Muscle layer of colon (tissue), 2 donors: ENCODE data around the gene SCN1B.

Experiments
- H3K27ac ChIP-seq: one replicate; pipeline ENCODE4 v1.7.0; 2013; ENCODE audit warnings: low read depth, mild to moderate bottlenecking, low read length, moderate library complexity
- H3K27me3 ChIP-seq, 2 donors: one replicate each; pipeline ENCODE4 v1.7.0; 2013; ENCODE audit warnings: low read length in 2 of 2, mild to moderate bottlenecking in 2 of 2; ENCODE audit not compliant: insufficient read depth in 2 of 2, control insufficient read depth in 1 of 2
- H3K36me3 ChIP-seq: one replicate; pipeline ENCODE4 v1.7.0; 2013; ENCODE audit warnings: mild to moderate bottlenecking, low read length; ENCODE audit not compliant: insufficient read depth
- H3K4me1 ChIP-seq: one replicate; pipeline ENCODE4 v1.7.0; 2013; ENCODE audit warnings: mild to moderate bottlenecking, low read length; ENCODE audit not compliant: insufficient read depth
- H3K4me3 ChIP-seq, 2 donors: one replicate each; pipeline ENCODE4 v1.7.0; 2013; ENCODE audit warnings: low read length in 2 of 2, low read depth in 1 of 2, mild to moderate bottlenecking in 1 of 2, moderate library complexity in 1 of 2
- H3K9ac ChIP-seq: one replicate; pipeline ENCODE4 v1.7.0; 2013; ENCODE audit warnings: low read length
- H3K9me3 ChIP-seq: one replicate; pipeline ENCODE4 v1.7.0; 2013; ENCODE audit warnings: mild to moderate bottlenecking, low read length
- donor health status: abdominal sarcoma.
- donor health status: Adenocarcinoma of cecum.

SCN1B gene

DNA sequence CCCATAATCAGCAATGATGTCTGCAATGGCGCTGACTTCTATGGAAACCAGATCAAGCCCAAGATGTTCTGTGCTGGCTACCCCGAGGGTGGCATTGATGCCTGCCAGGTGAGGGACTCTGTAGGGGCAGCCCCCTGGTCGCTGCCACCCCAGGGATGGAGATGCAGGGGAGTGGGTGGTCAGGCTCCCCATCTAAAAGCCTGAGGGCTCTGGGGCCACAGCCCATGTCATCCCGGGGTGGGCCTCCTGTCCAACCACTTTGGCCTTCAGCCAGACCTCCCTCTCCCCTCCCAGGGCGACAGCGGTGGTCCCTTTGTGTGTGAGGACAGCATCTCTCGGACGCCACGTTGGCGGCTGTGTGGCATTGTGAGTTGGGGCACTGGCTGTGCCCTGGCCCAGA, 35.3 kb downstream of the SCN1B start:
- Histone ChIP-seq H3K4me3 (no peak overlapping the region), H3K27ac (no peak overlapping the region), H3K9me3 (peaks cover 3% of the 10 kb centered on the region)

DNA sequence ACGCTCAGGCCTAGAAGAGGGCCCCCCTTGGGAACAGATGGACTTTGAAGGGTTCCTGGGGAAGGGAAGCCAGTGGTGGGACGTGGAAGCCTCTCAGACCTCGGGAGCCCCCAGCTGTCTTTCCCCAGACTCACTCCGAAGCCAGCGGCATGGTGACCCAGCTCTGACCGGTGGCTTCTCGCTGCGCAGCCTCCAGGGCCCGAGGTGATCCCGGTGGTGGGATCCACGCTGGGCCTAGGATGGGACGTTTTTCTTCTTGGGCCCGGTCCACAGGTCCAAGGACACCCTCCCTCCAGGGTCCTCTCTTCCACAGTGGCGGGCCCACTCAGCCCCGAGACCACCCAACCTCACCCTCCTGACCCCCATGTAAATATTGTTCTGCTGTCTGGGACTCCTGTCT, 35.9 kb downstream of the SCN1B start:
- Histone ChIP-seq H3K9me3 (peaks cover 4% of the 10 kb centered on the region), H3K4me3 (no peak overlapping the region), H3K36me3 (no peaks in the 10 kb centered on the region), H3K9ac (no peak overlapping the region), H3K4me1 (no peaks in the 10 kb centered on the region), H3K27ac (no peak overlapping the region), H3K27me3 (no peaks in the 10 kb centered on the region)

More for the DNA sequence above, 35.3 kb downstream of the SCN1B start:
- Histone ChIP-seq H3K4me1 (no peaks in the 10 kb centered on the region), H3K36me3 (no peaks in the 10 kb centered on the region), H3K9ac (no peak overlapping the region), H3K27me3 (no peaks in the 10 kb centered on the region)

DNA sequence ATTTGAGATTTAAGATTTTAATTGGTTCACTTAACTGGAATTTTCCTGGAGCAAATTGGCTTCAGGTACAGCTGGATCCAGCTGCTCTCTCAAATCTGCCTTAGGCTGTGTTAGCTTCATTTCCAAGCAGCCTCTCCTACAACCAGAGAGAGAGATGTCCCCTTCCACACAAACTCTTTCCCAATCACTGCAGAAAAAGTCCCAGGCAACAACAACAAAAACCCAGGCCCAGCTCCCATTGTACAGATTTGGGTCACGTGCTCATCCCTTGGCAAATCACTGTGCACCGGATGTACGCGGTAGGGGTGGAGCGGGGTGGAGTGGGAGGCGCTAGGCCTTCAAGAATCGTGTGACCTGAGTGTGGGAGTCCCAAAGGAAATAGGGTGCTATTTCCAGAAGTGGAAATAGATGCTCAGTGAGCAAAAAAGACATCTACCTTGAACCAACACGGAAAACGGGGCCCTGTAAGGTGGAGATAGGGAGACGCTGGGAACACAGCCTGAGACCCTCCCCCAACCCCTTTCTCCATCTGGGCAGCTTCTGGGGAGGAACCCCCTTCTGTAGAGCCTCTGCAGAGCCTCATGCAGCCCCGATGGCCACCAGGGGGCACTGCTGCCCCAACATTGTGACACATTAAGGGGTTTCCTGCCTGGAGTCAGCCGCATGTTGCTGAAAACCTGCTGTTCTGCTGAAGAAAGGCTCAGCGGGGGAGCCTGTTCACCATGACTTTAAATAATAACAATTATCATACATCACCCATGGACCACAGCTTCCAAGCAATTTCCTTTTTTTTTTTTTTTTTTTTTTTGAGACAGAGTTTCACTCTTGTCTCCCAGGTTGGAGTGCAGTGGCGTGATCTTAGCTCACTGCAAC, 36.7 kb downstream of the SCN1B start:
- Histone ChIP-seq H3K36me3 (no peaks in the 10 kb centered on the region), H3K9me3 (peaks cover 4% of the 10 kb centered on the region), H3K9ac (no peak overlapping the region), H3K27ac (no peak overlapping the region), H3K27me3 (no peaks in the 10 kb centered on the region), H3K4me1 (no peaks in the 10 kb centered on the region), H3K4me3 (no peak overlapping the region)

DNA sequence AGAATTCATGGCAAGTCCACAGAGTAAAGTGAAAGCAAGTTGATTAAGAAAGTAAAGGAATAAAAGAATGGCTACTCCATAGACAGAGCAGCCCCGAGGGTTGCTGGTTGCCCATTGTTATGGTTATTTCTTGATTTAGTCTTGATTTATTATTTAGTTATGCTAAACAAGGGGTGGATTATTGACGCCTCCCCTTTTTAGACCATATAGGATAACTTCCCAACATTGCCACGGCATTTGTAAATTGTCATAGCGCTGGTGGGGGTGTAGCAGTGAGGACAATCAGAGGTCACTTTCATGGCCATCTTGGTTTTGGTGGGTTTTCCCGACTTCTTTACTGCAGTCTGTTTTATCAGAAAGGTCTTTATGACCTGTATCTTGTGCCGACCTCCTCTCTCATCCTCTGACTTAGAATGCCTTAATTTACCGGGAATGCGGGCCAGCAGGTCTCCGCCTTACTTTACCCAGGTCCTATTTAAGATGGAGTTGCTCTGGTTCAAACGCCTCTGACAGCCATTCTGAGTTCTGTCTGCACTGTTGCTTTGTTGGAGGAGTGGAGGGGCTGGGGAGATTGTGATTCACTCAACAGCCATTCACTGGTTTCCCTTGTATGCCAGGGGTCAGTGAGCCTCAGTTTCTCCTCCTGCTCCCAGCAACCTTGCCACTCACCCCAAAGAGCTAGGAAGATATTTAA, 38.8 kb downstream of the SCN1B start:
- H3K4me1 ChIP-seq = no peaks in the 10 kb centered on the region
- H3K36me3 ChIP-seq = no peaks in the 10 kb centered on the region
- H3K27ac ChIP-seq = no peak overlapping the region

DNA sequence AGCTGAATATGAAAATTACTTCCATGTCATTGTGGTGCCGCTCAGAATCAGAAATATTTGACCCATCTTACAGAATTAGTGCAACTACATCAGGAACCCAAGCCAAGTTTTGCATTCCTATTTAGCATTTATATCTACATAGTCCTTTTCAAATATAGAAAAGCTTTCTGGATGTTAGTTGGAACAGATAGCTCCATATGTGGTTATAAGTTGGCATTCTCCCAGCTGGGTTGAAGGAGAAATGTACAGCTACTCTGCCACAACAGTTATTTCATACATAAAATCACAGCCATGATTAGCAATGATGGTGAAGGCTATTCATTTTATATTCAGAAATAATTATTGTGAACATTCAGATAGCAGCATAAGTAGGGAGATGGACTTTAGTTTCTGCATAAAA, 39.4 kb downstream of the SCN1B start:
- no peak overlapping the region for H3K4me3 ChIP-seq
- H3K27me3 ChIP-seq = no peaks in the 10 kb centered on the region
- H3K9ac ChIP-seq = no peak overlapping the region
- no peaks in the 10 kb centered on the region for H3K4me1 ChIP-seq
- H3K36me3 ChIP-seq = no peaks in the 10 kb centered on the region
- no peak overlapping the region for H3K27ac ChIP-seq
- H3K9me3 ChIP-seq = peaks cover 4% of the 10 kb centered on the region

More for the DNA sequence above, 38.8 kb downstream of the SCN1B start:
- Histone ChIP-seq H3K9ac (no peak overlapping the region), H3K9me3 (peaks cover 4% of the 10 kb centered on the region), H3K4me3 (no peak overlapping the region), H3K27me3 (no peaks in the 10 kb centered on the region)

DNA sequence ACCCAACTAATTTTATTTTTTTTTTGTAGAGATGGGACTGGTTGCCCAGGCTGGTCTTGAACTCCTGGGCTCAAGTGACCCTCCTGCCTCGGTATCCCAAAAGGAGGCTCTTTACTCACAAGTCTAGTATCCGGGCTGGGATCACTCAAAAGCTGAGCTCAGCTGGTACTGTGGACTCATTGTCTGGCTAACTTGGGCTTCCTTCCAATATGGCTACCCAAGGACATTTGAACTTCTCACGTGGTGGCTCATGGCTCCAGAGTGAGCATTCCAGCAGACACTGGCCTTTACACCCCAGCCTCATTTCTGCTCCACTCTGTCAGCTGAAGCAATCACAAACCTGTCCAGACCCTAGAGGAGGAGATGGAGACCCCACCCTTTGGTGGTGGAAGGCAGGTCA, 40.2 kb downstream of the SCN1B start:
- Histone ChIP-seq H3K36me3 (no peaks in the 10 kb centered on the region), H3K27ac (no peak overlapping the region), H3K4me1 (no peaks in the 10 kb centered on the region), H3K9ac (no peak overlapping the region), H3K9me3 (peaks cover 4% of the 10 kb centered on the region), H3K27me3 (no peaks in the 10 kb centered on the region), H3K4me3 (no peak overlapping the region)

DNA sequence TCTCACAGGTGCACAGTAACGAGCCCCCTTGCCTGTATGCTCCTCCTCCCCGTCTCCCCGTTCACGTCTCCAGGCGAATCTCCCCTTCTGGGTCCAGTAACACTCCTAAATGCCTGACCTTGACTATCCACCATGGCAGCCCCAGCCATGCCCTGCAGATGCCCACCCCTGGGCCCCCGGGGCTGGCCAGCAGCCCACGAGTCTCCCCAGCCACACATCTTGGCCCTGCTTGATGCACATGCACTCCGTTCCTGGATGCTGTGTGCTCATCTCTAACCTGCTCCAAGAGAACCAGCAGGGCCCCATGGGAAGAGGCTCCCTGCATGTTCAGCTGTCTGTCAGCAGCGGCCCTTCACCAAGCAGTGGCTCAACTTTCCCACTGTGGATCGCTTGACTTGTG, 43.2 kb downstream of the SCN1B start:
- no peaks in the 10 kb centered on the region for H3K36me3 ChIP-seq
- no peaks in the 10 kb centered on the region for H3K4me1 ChIP-seq
- H3K27ac ChIP-seq = no peak overlapping the region
- no peaks in the 10 kb centered on the region for H3K27me3 ChIP-seq
- no peak overlapping the region for H3K9ac ChIP-seq
- peaks cover 4% of the 10 kb centered on the region for H3K9me3 ChIP-seq
- no peak overlapping the region for H3K4me3 ChIP-seq

DNA sequence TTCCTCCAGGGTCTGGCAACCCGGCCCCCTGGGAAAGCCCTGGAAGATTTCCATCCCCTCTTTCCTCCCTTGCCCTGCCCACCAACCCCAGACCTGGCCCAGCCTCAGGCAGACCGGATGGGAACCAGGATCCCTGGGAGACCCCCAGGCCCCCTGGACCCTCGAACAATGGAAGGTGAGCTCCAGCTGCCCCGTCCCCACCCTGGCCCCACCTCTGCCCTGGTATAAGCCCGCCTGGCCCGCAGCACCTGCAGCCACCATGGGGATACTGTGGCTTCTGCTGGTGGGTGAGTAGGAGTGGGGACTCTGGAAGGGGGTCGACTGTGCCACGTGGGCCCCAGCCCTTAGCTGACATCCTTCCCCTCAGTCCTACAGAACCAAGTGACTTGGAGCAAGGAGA, 43.7 kb downstream of the SCN1B start:
- no peak overlapping the region for H3K4me3 ChIP-seq
- no peaks in the 10 kb centered on the region for H3K4me1 ChIP-seq
- peaks cover 4% of the 10 kb centered on the region for H3K9me3 ChIP-seq
- no peak overlapping the region for H3K9ac ChIP-seq
- H3K27me3 ChIP-seq = no peaks in the 10 kb centered on the region
- no peaks in the 10 kb centered on the region for H3K36me3 ChIP-seq
- no peak overlapping the region for H3K27ac ChIP-seq

DNA sequence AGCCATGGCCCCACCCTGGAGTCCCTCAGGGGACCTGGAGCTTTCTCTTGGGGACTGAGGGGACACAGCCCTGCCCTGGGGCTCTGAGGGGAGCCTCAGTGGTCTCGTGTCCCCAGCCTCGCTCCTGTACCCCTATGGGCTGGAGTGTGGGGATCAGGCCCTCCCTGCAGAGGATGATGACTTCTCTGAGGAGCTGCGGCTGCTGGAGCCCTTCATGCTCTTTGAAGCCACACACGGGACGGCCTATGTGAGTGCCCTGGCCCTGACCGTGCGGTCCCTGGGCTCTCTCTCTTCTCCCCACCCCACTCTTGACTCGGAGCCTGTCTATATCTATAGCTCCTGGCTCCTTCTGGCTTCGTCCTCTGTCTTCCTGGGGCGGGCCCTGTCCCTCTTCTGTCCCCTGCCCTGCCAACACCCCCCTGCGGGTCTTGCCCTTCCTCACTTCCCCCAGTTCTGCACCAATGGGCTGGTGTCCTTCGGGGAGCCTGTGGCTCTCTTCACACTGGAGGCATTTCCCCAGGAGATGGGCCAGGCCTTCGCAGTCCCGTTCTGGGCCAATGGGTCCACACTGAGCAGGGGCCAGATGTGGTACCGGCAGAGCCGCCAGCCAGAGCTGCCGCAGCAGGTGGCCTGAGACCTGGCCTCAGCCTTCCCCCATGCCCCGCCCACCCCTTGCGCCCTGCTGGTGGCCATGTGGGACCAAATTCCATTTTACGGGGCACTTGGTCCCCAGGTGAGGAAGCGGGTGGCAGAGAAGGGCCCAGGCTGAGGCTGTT, 44.3 kb downstream of the SCN1B start:
- peaks cover 4% of the 10 kb centered on the region for H3K9me3 ChIP-seq
- no peaks in the 10 kb centered on the region for H3K4me1 ChIP-seq
- H3K27ac ChIP-seq = no peak overlapping the region
- H3K36me3 ChIP-seq = no peaks in the 10 kb centered on the region
- no peak overlapping the region for H3K9ac ChIP-seq
- no peak overlapping the region for H3K4me3 ChIP-seq
- H3K27me3 ChIP-seq = no peaks in the 10 kb centered on the region

DNA sequence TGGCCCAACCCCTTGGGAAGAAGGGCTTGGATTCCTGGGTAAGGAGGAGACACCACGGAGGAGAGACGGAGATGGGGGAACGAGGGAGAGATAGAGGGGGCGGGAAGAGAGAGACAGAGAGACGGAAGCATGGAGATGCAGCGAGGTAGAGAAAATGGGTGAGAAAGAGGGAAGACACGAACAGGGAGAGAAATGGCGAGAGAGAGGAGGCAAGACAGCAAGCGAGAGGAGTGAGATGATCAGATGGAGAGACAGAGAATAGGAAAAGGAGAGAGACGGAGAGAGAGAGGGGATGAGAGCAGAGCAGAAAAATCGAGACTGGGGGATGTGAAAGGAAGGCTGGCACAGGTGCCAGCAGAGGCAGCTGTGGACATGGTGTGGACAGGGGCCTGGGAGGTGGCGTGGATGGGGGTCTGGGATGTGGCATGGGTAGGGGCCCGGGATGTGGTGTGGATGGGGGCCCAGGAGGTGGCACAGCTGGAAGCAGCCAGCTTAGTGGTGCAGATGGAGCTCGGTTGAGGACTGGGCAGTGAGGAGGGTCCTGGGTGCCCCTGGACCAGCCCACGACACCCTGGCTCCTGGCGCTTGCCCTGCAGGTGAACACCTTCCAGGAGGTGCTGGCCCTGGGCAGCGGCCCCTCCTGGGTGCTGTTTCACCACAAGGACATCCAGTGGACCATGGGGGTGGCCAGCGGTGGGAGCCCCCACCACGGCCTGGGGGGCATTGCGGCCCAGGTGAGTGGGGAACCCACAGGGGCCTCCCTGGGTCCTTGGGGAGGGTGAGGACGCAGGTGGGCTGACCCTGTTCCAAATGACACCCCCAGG, 45.1 kb downstream of the SCN1B start:
- no peaks in the 10 kb centered on the region for H3K36me3 ChIP-seq
- H3K4me3 ChIP-seq = no peak overlapping the region
- H3K27me3 ChIP-seq = no peaks in the 10 kb centered on the region
- no peaks in the 10 kb centered on the region for H3K4me1 ChIP-seq
- H3K9me3 ChIP-seq = peaks cover 3% of the 10 kb centered on the region
- no peak overlapping the region for H3K27ac ChIP-seq
- H3K9ac ChIP-seq = no peak overlapping the region

DNA sequence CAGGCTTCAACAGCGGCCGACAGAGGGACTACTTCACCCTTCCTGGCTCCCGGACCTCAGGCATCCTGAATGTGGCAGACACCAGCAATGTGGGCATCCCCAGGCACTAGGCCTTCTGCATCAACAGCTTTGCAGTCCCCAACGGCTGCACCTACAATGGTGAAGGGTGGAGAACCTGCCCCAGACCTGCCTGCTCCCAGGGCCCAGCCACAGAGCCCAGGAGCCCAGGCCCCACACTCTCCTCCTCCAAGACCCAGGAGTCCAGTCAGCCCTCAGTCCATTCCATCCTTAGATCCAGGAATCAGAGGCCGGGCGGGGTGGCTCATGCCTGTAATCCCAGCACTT, 45.7 kb downstream of the SCN1B start:
- no peak overlapping the region for H3K27ac ChIP-seq
- no peaks in the 10 kb centered on the region for H3K4me1 ChIP-seq
- no peaks in the 10 kb centered on the region for H3K9me3 ChIP-seq
- H3K4me3 ChIP-seq = no peak overlapping the region
- no peak overlapping the region for H3K9ac ChIP-seq
- H3K27me3 ChIP-seq = no peaks in the 10 kb centered on the region
- no peaks in the 10 kb centered on the region for H3K36me3 ChIP-seq
